A549 (cell line): ENCODE data around the gene NDUFS1.

Experiments
- CBX2 ChIP-seq: fragments of 200-600 bp; sonication (generic); IDR thresholded peaks from 2 replicates; pipeline ENCODE4 v1.6.1; 2016; ENCODE audit warnings: low read depth, mild to moderate bottlenecking, borderline replicate concordance
- CEBPB ChIP-seq, 2 experiments: fragments of >200 bp in 1 of 2; sonication (Bioruptor Twin) in 1 of 2; formaldehyde crosslinking in 1 of 2; IDR thresholded peaks; 2 replicates each; pipeline ENCODE4 v1.6.1; 2012 to 2016
- HDAC2 ChIP-seq: fragments of 200-600 bp; sonication (generic); IDR thresholded peaks from 2 replicates; pipeline ENCODE4 v1.6.1; 2016
- JUN ChIP-seq, 2 experiments: fragments of >200 bp; sonication (Bioruptor Twin); formaldehyde crosslinking; IDR thresholded peaks; 2 replicates in 1 of 2; 3 replicates in 1 of 2; pipeline ENCODE4 v1.6.1; 2016 to 2017
- KDM1A ChIP-seq: fragments of 200-600 bp; sonication (generic); IDR thresholded peaks from 2 replicates; pipeline ENCODE4 v1.6.1; 2016; ENCODE audit warnings: low read depth, mild to moderate bottlenecking
- MAZ ChIP-seq: fragments of 150-350 bp; IDR thresholded peaks from 2 replicates; pipeline ENCODE4 v1.6.1; 2014; ENCODE audit warnings: antibody characterized with exemption, low read depth, low read length, borderline replicate concordance
- SMC3 ChIP-seq: fragments of >200 bp; sonication (Bioruptor Twin); formaldehyde crosslinking; IDR thresholded peaks from 3 replicates; pipeline ENCODE4 v1.6.1; 2018; ENCODE audit warnings: inconsistent platforms
- USF2 ChIP-seq: fragments of 450-650 bp; IDR thresholded peaks from 2 replicates; pipeline ENCODE4 v1.6.1; 2014; ENCODE audit warnings: antibody characterized with exemption
- ZSCAN20 ChIP-seq: fragments of 250-450 bp; sonication (Bioruptor Pico); IDR thresholded peaks from 2 replicates; pipeline ENCODE4 v1.8.0; 2022; ENCODE audit warnings: mild to moderate bottlenecking, moderate library complexity
- TF ChIP-seq, protein P1 (sequence below): fragments of >200 bp; sonication (Bioruptor Twin); formaldehyde crosslinking; IDR thresholded peaks from 3 replicates; pipeline ENCODE4 v1.5.1; 2016

GRCh38 chr2:206160807-206161179 lies 1.5 kb upstream of the NDUFS1 start:
- TF ChIP-seq CBX2 = no peak
- TF ChIP-seq, protein P1, sequence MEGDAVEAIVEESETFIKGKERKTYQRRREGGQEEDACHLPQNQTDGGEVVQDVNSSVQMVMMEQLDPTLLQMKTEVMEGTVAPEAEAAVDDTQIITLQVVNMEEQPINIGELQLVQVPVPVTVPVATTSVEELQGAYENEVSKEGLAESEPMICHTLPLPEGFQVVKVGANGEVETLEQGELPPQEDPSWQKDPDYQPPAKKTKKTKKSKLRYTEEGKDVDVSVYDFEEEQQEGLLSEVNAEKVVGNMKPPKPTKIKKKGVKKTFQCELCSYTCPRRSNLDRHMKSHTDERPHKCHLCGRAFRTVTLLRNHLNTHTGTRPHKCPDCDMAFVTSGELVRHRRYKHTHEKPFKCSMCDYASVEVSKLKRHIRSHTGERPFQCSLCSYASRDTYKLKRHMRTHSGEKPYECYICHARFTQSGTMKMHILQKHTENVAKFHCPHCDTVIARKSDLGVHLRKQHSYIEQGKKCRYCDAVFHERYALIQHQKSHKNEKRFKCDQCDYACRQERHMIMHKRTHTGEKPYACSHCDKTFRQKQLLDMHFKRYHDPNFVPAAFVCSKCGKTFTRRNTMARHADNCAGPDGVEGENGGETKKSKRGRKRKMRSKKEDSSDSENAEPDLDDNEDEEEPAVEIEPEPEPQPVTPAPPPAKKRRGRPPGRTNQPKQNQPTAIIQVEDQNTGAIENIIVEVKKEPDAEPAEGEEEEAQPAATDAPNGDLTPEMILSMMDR = no peak
- TF ChIP-seq CEBPB (IDR thresholded peaks at IDR 0.05) = no peak
- no peak for TF ChIP-seq HDAC2
- TF ChIP-seq ZSCAN20 = no peak
- no peak for TF ChIP-seq JUN (IDR thresholded peaks at IDR 0.05)
- no peak for TF ChIP-seq SMC3
- TF ChIP-seq USF2 = no peak
- TF ChIP-seq MAZ = no peak
- TF ChIP-seq KDM1A = no peak
